GM12891 (cell line): ENCODE measurements around the gene TIGIT.

Source experiments
- POLR2A ChIP-seq: IDR thresholded peaks from 2 replicates; pipeline ENCODE4 v1.6.1; 2011; ENCODE audit warnings: low read depth, low read length, control low read depth
- POLR2AphosphoS5 ChIP-seq: IDR thresholded peaks from 2 replicates; pipeline ENCODE4 v1.6.1; 2011; ENCODE audit warnings: low read depth, low read length, control low read depth
- SPI1 ChIP-seq: IDR thresholded peaks from 2 replicates; pipeline ENCODE4 v1.6.1; 2011; ENCODE audit warnings: low read depth, low read length, control low read depth
- TAF1 ChIP-seq: IDR thresholded peaks from 2 replicates; pipeline ENCODE4 v1.6.1; 2011; ENCODE audit warnings: low read depth, low read length, control low read depth

DNA sequence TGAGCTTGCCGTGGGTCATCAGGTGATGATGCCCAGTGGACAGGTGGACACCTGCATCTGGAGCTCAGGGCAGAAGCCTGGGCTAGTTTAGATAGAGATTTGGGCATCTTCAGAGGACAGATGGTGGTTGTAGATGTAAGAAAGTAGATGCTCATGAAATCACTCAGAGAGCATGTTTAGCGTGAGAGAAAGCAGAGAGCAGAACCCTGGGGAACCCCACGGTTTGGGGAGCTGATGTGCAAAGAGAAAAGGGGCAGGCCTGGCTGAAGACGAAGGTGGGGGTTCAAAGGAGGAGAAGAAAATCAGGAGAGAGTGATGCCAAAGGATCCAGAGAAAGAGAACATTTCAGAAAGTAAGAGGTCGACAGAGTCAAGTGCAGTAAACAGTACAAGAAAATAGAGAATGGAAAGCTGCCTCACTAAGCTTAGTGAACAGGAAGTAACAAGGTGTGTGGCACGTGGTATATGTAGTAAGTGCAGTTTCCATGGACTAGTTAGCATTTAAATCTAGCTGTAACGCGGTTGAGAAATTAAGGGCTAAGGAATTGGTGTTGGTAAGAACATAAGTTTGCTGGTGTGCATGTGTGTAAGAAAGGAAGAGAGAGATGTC is 13.5 kb downstream of the TIGIT start:
- TF ChIP-seq POLR2AphosphoS5 (0 out of 2 replicates have a peak, but pooled peaks have one; percentile 40), POLR2A (no peak), TAF1 (no peak), SPI1 (no peak)
